CD1c-positive myeloid dendritic cell (primary cell): Measurements from ENCODE around the gene SARDH.
"Not testable (repeated sequence)": the region's sequence is repeated elsewhere in the genome, so short reads cannot be mapped to it uniquely, and the experiment has no call there.

ENCODE experiments used
- DNase-seq: peaks from one replicate; pipeline ENCODE4 v3.0.0-alpha.2; 2016; ENCODE audit errors: extremely low spot score

Gene SARDH

DNA sequence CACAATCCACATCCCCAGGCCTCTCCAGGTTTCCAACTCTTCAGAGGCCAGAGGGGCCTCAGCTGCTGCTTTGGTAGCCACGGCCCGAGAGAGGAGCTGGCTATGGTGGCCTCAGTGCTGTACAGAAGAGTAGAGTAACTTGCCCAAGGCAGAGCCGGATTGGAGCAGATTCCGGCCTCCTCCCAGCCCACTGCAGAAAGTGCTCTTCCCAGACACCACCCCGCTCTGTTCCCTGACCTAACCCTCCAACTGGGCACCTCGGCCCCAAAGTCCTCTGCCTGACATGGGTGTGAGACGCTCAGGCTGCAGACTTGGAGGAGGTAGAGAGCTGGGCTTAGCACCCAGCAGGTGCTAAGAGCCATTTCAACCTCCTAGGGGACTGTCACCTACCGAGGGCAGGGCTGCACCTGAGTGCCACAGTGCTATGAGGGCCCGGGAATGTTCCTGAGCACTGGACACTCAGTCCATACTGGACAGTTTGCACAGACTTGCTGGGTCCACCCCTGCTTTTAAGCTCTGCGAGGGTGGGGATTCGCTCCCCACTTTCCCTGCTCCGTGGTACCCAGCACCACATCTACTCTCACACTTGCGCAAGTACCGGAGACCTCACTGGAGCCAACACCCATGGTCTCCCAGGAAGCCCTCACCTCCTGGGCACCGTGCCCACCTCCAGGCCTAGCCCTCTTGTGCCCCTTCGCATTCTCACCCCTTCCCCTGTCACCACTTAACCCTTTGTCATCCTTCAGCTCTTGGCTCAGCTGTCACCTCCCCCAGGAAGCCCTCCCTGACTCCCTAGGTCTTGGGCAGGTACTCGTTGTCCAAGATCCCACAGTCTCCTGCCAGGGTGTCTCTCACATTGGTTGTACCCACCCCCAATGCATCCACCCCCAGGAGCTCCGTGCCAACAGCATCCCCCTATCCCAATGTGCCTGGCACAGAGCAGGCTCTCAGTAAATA is 52.2 kb downstream of the SARDH start:
- DNase-seq = no peak

DNA sequence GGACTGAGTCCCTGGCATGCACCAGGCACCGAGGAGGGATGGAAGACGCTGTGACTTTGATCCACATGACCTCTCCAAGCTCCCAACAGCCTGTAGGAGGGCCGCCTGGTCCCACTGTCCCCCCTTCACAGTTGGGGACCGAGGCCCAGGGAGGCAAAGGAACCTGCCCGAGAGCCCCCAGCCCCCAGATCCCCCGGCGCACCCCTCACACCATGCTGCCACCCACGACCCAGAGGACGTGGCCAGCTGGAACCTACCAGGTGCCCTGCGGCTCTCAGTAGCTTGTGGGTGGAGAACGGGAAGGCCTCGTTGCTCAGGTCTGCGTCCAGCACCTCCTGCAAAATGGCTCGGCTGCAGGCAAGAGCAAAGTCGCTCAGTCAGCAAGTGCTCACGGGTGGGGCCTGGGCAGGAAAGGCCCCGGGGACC is 53.2 kb downstream of the SARDH start:
- DNase-seq = no peak

DNA sequence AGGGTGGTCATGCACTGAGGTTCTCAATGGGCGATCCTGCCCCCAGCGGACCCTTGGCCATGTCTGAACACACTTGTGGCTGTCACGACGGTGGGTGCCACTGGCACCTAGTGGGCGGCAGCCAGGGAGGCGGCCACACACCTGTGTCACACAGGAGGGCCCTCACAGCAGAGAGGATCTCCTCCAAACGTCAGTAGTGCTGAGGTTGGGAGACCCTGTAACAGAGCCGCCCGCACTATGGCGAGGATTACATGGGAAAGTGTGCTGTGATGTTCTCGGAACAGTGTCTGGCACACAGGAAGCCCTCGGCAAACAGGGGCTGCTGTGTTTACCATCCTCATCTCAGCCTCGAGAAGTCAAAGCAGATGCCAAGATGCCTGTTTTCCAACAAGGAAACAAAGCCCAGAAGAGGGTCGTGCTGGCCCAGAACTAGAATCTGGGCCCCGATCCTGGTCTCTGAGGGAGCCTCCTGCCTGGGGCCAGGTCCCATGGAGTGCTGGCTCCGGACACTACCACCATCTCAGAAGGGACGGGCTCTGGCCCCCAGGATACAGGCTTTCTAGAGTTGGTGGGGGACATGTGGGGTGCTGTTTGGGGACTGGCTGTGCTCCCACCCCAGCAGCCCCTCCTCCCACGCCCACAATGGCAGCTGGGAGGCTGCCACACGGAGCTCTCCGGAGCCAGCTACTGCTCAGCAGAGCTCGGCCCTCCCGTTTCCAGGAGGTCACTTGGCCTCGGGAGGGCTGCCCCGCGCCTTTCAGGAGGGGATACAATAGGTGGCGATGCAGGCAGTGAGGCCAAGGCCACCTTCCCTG is 53.8 kb downstream of the SARDH start:
- no peak for DNase-seq

DNA sequence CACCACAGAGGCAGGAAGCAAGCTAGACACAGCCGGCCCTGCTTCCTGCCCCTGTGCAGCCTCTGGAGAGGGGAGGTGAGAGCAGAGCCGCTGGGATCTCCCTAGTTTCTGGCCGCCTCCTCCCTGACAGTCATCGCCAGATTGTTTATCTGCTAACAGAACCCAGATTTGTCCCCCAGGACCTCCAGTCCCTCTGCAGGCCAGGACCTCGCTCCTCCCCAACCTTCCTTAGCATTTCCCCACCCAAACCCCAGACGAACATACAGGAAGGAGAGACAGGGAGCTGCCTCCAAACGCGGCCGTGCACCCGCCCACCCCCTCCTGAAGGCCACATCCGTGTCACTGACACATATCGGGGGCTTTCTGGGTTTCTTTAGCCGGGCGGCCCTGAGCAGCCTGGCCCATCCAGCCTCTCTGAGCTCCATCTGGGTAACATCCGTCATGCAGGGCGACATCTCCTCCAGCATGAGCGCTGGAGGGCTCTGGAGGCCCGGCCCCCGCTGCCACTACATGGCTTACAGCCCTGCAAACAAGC is 54.5 kb downstream of the SARDH start:
- no peak for DNase-seq

DNA sequence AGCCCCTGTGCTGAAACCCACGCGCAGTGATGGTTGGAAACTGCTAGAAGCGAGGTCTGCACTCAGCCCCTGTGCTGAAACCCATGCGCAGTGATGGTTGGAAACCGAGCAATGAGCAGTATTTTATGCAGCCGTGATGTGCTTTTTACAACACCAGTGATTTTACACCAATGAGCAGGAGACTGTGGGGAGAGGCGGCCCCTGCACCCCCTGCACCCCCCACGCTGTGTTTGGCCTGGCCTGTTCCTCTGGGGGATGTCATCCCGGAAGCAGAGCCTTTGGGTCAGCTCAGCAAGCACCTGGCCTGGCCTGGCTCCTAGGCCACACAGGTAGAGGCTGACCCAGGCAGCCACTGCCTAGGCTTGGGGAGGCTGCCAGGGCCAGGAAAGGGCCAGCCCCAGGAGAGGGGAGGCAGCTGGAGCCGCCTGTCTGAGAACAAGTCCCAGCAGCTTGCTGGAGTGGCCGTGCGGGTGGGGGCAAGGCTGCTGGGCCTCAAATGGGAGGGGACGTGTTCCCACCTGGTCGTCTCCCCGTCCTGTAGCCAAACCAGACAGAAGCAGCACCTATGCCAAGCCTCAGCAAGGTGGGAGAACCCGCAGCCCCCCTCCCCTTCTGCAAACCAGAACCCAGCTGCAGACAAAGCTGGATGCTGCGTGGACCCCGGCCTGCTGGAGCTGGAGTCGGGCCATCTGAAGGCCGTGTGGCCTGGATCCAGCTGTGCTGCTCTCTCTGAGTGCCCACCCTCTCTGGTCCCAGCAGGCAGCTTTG is 55.1 kb downstream of the SARDH start:
- DNase-seq = no peak

DNA sequence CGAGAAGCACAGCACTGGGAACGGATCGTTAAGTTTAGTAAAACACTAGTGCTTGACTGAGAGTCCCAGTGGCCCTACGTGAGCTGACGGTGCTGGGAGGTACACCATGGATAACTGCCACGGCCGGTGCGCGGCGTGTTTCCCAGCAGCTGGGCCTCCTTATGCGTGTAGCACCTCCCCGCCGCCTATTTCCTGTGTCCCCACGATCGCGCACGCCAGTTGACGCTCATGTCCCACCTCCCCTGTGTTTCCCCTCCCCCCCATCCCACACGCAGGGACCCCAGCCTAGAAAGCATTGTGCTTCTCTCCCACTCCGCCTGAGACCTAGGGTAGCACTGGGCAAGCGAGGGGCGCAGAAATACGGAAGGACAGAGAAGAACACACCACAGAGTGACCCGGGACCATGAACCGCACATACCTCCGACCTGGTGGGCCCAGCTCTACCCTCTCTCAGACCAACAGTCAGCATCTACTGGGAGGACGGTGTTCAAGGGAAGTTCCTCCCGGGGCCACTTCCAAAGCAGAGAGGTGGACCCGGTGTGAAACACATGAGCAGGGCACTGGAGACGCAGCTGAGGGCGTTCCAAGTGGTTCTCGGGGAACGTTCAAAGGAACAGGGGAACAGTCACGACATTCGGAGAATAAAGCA is 56.4 kb downstream of the SARDH start:
- DNase-seq = no peak

DNA sequence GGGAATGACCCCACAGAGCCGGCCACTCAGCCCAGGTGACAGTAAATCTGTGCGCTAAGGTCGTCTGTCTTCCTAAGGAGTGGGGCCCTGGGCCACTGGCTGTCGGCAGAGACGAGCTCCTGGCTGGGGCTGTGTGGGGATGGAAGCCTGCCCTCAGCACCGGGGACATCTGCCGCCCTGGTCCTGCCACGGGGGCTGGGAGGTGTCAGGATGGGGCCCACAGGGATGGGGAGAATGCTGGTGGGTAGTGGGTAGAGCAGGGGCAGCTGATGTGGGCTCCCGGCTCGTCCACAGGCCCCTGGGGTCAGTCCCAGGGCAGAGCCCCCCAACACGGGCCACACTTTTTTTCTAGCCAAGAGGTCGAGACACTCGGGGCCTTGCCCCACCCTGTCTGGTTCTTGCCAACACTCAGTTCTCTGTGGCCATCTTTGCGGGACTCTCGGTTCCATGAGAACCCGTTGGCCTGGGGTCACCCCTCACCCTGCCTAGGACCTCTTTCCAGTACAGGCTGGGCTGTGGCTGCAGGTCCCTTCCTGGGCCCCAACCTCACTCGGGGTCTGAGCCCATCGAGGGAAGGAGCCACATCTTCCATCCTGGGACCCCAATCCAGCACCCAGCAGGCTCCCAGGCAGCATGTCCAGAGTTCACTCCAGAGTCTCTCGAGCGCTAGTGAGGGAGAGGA is 57.0 kb downstream of the SARDH start:
- no peak for DNase-seq

DNA sequence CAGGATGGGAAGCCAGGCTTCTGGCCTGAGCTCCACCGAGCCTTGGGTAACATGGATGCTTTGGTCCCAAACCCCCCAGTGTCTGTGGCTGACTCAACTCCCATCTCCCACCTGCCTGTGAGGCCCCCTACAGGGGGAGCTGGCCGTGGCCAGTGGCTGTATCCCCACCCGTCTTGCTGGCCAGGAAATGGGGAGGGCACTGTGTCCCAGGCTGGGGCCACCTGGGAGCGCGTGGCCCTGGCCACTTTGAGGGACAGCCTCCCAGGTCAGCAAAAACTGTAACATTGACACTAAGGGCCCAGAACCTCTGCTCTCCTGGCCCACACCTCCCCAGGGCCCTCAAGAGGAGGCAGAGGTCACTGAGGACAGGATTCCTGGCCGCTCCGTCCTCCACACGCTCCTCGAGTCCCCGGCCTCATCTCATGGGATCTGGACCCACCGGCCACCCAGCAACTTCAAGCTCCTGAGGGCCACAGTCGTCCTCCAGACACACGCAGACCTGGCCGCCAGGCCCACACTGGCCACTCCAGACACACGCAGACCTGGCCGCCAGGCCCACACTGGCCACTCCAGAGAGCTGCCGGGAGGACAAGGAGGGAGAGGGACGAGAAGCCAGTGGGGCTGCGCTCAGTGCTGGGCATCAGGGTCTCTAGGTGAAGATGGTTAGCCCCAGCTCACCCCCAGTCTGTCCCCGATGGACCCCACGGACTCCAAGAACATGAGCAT is 57.7 kb downstream of the SARDH start:
- DNase-seq = no peak

DNA sequence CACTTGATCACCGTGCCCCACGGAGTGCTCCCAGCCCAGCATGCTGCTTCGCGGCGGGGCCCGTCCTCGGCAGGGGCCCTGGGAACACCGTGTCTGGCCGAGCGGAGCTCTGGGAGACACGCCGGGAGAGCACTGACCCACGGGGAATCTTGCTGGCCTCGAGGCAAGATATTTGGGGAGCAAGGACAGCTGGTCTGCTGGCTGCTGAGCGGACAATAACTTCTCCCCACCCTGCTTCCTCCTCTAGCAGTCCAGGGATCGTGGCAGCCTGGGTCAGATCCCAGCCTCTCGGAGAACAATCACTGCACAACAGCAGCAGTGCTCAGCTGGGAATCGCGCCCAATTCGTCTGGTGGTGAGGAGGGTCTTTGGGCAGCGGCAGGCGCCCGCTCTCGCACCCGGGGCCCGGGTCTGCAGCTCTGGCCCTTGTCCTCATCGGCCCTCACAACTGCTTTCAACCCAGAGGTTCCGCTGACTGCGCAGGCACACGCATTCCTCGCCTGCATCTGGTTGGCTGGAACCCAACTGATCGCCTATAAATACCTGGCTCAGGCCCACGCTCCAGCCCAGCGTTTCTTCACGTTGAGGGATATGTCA is 58.6 kb downstream of the SARDH start:
- no peak for DNase-seq

DNA sequence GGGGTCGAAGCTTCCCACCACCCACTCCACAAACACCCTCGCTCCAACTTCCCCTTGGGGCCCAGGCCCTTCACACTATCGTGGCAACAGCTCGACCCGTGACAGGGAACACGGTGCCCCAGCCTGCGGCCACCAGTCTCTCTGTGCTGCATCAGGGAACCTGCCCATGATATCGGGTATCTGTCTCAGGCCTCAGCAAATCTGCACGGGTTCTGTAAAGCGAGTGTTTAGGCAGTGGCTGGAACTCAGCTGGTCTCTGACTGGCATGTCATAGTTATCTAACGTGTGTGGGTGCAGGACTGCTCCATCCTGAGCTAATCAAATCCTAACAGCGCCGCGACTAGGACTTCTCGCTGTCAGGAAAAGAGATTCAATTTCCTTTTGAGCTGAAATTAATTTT is 59.1 kb downstream of the SARDH start:
- no peak for DNase-seq

DNA sequence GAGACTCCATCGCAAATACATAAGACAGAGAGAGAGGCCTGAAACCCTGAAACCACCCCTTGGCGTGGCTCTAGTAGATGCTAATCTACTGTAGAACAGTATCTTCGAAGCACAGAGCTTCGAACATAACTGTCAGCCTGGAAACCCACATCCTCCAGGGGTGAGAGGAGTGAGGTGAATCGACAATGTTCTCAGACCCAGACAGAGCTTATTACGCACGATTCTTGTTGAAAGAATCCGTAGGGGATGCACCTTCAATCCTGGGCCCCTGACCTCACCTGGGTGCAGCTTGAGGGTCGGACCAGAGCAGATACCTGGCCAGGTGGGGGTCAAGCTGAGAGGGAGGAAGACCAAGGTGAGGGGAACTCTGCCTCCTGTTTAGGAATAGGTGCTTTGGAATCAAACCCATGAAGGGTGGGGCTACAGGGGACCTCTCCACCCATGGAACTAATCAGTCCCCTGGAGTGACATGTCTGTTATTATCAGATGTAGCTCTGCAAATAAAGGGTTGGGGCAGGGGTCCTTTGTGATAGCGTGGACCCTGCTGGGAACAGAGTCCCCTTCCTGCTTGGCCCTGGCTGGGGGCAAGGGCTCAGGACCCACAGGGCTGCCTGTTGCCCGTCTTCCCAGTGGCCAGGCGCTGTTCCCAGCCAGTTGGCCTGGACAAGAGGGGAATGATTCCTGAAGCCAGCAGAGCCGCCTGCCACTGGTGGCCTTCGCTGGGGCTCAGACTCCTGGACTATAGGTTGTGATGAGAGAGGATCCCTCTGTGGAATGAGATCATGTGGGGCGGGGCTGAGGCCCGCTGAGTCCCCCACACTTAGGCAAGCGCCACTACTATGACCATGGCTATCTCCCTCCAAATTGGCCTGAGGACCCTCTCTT is 60.8 kb downstream of the SARDH start:
- DNase-seq = peak; percentile 14

DNA sequence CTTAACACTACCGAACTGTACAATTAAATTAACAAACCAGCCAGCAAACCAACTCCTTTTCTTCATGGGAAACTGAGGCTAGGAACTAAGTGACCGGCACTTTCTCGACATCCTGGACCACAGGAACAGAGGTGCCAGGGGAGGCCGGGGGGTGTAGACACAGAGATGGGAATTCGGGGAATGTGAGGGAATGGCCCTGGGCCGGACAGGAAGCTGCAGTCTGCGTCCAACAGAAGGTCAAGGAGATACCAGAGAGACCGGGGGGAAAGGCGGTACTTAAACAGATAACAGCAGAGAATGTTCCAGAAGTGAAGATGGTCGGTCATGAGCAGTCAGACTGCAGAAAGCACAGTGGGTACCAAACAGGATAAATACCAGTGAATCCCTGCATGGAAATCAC is 61.7 kb downstream of the SARDH start:
- no peak for DNase-seq

DNA sequence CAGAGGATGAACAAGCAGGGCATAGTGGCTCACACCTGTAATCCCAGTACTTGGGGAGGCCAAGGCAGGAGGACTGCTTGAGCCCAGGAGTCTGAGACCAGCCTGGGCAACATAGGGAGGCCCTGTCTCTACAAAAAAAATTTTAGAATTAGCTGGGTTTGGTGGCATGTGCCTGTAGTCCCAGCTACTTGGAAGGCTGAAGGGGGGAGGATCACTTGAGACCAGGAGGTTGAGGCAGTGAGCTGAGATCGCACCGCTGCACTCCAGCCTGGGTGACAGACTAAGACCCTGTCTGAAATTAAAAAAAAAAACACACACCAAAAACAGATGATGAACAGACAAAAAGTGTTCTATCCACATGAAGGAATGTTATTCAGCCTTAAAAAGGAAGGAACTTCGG is 62.4 kb downstream of the SARDH start:
- not testable (repeated sequence) for DNase-seq

DNA sequence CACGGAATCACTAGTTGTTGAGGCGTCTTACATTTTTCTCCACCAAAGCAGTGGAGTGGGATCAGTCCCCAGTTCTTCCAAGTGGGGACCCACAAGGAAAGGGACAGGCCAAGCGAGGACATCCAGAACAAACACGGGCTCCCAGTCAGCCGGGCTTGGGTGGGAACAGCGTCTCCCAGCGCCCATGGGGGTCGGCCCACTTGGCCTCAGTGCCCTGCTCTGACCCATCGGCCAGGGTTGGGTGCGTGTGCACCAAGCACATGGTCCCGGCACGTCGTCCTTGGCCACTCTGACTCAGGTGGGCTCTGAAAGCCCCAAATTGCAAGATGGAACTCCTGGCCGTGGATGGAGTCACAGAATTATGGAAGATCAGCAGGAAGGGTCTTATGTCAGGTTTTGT is 64.1 kb downstream of the SARDH start:
- DNase-seq = no peak

DNA sequence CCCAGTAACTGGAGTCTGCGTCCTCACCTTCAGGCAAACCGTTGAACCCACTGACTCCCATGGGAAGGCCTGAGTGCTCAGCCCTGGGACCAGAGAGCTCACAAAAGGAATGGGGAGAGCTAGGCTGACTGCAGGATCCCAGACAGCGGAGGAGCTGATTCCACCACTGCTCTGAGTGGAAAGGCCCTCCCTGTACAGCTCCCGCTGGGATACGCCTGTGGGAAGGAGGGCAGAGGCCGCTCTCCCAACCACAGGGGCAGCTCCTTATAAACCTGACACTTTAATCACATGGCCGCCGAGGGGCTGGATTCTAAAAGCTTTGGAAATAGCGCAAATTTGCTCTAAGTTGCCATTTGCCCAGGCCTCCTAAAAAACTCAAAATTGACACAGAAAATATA is 64.9 kb downstream of the SARDH start:
- no peak for DNase-seq

DNA sequence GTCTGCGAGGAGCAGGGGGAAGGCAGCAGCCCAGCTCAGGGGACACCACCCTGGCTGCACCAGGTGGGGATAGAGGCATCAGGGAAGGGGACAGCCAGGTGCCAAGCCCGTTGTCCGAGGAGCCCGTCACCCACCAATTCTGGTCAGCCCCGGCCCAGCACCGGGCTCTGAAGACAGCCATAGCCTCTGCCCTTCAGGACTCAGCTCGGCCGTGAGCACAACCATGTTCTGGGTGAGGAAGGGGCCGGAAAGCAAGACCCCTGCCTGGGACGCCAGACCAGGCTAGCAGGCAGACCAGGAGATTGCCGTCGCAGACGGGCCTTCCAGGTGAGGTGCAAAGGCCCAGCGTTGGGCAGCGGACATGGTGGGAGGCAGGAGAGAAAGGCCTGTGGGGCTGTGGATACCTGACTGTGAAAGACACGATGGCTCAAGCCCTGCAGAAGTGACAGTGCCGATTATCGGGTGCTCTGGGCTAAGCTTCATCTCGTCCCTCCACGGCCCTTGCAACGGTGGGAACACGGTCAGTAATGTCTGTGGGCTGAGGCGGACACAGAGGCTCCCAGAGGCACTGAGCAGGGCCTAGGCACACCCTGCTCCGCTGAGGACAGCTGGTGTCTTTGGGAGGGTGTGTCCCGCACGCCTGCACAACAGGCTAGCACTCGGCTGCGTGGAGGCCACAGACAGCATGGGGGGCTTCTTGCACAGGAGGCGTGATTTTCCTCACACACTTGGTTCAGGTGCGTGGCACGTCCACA is 65.5 kb downstream of the SARDH start:
- DNase-seq = no peak

DNA sequence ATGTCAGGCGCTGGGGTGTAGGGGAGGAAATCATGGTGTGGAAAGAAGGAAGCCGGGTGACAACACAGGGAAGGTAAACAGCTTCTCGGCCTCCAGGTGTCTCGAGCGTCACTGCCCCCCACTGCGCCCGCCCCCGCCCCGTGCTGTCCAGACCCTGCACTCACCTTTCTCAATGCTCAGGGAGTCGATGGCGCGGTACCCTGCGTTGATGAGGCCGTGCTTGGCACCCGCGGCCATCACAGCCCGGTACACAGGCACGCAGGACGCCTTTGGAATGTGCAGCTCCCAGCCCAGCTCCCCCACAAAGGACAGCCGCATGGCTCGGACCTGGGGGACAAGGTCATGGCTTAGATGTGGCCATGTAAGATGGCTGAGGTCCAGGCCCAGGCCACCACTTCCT is 66.8 kb downstream of the SARDH start:
- no peak for DNase-seq

DNA sequence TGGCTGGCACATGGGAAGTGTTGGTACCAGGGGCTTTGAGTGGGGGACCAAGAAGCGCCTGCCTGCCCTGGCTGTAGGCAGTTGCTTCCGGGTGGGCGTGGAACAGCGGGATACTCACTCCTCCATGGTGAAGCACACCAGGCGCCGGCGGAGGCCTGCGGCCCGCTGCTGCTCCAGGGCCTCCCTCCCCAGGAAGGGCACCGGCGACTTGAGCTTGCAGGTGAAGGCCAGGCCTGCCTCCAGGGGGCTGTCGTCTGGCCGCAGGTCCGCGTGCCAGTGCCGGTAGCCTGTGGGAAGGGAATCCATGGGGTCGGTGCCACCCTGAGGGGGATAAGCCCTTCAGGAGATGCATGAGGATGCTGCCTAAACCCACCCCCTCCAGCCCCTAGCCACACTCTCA is 67.7 kb downstream of the SARDH start:
- DNase-seq = no peak
